ENCODE data around the gene RFPL2. TPM values are rescaled to one million over a fixed set of nuclear protein-coding genes. Genes with fewer than 3 reads are reported as not detected.
A peak's percentile ranks its signal among the peaks of the same experiment; 100 is the strongest.
"Not testable (repeated sequence)": the region's sequence is repeated elsewhere in the genome, so short reads cannot be mapped to it uniquely, and the experiment has no call there.

Gene RFPL2
- total and polyA plus RNA-seq, 3 experiments from 2014 or later, result 1.9 TPM; not detected in 2

DNA sequence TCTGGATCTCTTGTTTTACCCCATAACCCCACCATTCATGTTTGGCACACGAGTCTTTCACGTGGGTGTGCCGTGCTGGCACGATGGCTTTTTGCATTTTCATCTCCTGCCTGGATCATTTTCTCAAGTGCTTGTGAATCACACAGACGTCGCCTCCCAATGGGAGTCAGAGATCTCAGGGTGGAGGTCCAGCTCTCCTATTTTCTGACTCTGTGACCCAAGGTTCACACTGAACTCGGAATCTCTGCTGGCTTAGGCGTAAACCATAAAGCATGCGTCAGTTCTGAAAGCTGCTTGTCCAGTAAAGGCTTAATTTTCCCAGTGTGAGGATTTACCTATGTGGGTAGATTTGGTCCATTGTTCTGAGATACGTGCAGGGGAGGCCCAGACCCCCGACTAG is 29.8 kb downstream of the RFPL2 start:
- no peaks in the 10 kb centered on the region for H3K9me3 ChIP-seq (ENCODE audit: low read length)
- Mint-ChIP-seq H3K4me1 (no peaks in the 10 kb centered on the region), H3K36me3 (no peaks in the 10 kb centered on the region), H3K27me3 (peaks cover 21 to 36% of the 10 kb centered on the region in 2 donors), H3K27ac (no peak overlapping the region), H3K4me3 (no peak overlapping the region), H3K9me3 (no peaks in the 10 kb centered on the region)
- no peak overlapping the region for H3K4me3 ChIP-seq (ENCODE audit: low read length)
- DNase-seq, result no peak
- no peaks in the 10 kb centered on the region for H3K4me1 ChIP-seq (ENCODE audit: insufficient read depth, low read length)
- ChIA-PET POLR2A (no interaction called here), CTCF (no interaction called here)
- H3K27ac ChIP-seq (ENCODE audit: low read depth, low read length), result no peak overlapping the region
- no peaks in the 10 kb centered on the region for H3K36me3 ChIP-seq (ENCODE audit: insufficient read depth, low read length)
- H3K27me3 ChIP-seq (ENCODE audit: insufficient read depth, low read length, poor library complexity, severe bottlenecking), result no peaks in the 10 kb centered on the region

DNA sequence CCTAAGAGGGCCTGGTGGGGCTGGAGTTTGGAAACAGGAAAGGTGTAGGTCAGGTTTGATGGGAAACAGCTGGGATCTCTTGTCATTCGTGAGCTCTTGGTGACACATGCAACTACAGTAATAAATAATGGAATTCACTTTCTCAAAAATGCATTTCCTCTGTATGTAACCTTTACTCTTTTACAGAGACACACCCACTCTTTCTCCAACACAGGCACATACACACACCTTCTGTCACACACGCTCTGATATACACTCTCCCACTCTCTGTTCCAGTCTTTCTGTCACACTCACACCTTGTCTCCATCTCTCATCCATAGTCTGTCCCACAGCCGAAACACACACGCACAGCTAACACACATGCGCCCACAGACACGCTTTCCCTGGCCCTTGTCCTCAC is 39.2 kb downstream of the RFPL2 start:
- peaks cover 8 to 18% of the 10 kb centered on the region in 2 donors for H3K27me3 Mint-ChIP-seq
- POLR2A ChIA-PET, result interaction anchor here (1.1 kb wide), 1 partner anchor 8 kb away, joined by 3 read pairs; no protein-coding TSS in a partner anchor

DNA sequence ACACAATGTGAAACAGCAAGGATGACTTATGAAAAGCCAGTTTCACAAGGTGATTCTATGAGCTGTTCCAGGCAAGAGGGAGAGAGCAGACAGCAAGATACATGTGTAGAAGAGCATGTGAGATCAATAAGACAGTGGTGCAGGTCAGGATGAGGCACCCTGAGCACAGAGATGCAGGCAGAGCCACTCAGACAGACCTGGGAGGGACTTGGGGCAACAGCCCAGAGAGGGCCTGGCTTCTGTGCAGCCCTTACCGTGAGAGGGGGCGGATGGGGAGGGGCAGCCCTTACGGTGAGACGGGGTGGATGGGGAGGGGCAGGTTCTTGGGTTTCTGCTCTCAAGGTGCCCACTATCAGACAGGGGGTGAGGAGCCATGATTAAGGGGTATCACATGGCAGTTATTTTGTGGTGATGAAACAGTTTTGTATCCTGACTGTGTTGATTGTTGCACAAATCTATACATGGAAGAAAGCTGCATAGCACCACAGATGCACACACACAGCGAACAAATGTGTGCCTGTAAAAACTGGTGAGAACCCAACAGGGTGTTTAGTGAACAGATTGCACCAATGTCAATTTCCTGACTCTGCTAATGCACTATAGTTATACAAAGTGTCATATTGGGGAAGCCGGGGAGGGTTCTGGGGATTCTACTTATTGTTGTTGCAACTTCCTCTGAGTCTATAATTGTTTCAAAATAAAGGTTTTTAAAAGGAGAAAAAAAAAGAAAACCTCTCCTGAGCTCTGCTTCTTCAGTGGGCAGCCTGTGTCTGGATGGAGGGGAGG is 40.6 kb downstream of the RFPL2 start:
- peak overlapping the region in 2 of 7 donors; percentile 47 to 52 for H3K4me3 Mint-ChIP-seq
- Histone ChIP-seq H3K27ac (ENCODE audit: low read depth, low read length) (no peak overlapping the region), H3K9me3 (ENCODE audit: low read length) (no peaks in the 10 kb centered on the region), H3K36me3 (ENCODE audit: insufficient read depth, low read length) (no peaks in the 10 kb centered on the region), H3K4me1 (ENCODE audit: insufficient read depth, low read length) (no peaks in the 10 kb centered on the region), H3K4me3 (ENCODE audit: low read length) (no peak overlapping the region), H3K27me3 (ENCODE audit: insufficient read depth, low read length, poor library complexity, severe bottlenecking) (no peaks in the 10 kb centered on the region)
- peaks cover 0 to 2% (median 0%) of the 10 kb centered on the region in 5 donors for H3K9me3 Mint-ChIP-seq
- CTCF ChIA-PET, result interaction anchor here (0.7 kb wide), 1 partner anchor 10 kb away, joined by 3 read pairs; no protein-coding TSS in a partner anchor
- H3K27me3 Mint-ChIP-seq, result peaks cover 8 to 18% of the 10 kb centered on the region in 2 donors
- POLR2A ChIA-PET, result no interaction called here
- H3K27ac Mint-ChIP-seq, result no peak overlapping the region
- no peak for DNase-seq
- peaks cover 4 to 5% (median 4%) of the 10 kb centered on the region in 3 donors for H3K4me1 Mint-ChIP-seq
- H3K36me3 Mint-ChIP-seq, result peaks cover 0 to 2% (median 0%) of the 10 kb centered on the region in 3 donors

More for the DNA sequence above, 39.2 kb downstream of the RFPL2 start:
- Mint-ChIP-seq H3K4me3 (no peak overlapping the region), H3K36me3 (peaks cover 0 to 2% (median 0%) of the 10 kb centered on the region in 3 donors), H3K4me1 (peaks cover 4 to 5% (median 4%) of the 10 kb centered on the region in 3 donors), H3K27ac (no peak overlapping the region), H3K9me3 (peaks cover 0 to 2% (median 0%) of the 10 kb centered on the region in 5 donors)
- Histone ChIP-seq H3K9me3 (ENCODE audit: low read length) (no peaks in the 10 kb centered on the region), H3K4me3 (ENCODE audit: low read length) (no peak overlapping the region), H3K27ac (ENCODE audit: low read depth, low read length) (no peak overlapping the region), H3K4me1 (ENCODE audit: insufficient read depth, low read length) (no peaks in the 10 kb centered on the region), H3K36me3 (ENCODE audit: insufficient read depth, low read length) (no peaks in the 10 kb centered on the region), H3K27me3 (ENCODE audit: insufficient read depth, low read length, poor library complexity, severe bottlenecking) (no peaks in the 10 kb centered on the region)
- CTCF ChIA-PET, result no interaction called here
- no peak for DNase-seq

DNA sequence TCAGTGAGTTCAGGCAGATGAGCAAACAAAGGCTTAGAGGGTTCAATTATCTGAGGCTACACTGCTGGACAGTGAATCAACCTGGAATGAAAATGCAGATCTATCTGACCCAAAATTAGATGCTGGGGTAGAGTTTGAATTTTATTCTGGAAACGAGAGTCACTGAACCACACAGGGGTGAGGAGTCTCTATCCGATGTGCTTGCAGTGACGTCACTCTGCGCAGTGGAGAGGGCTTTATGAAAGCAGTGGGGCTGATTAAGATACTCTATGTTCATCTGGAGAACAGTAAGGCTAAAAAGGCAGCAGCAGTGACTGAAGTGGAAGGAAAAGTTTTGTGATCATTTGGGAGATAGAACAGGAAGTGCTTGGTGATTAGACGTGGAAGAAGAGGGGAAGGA is 44.5 kb downstream of the RFPL2 start:
- H3K4me1 Mint-ChIP-seq; H3K27me3 ChIP-seq (ENCODE audit: insufficient read depth, low read length, poor library complexity, severe bottlenecking); H3K9me3 Mint-ChIP-seq; H3K27ac Mint-ChIP-seq; H3K36me3 Mint-ChIP-seq; H3K4me3 Mint-ChIP-seq; H3K27ac ChIP-seq (ENCODE audit: low read depth, low read length); H3K4me1 ChIP-seq (ENCODE audit: insufficient read depth, low read length); DNase-seq; H3K36me3 ChIP-seq (ENCODE audit: insufficient read depth, low read length); POLR2A ChIA-PET; CTCF ChIA-PET; H3K9me3 ChIP-seq (ENCODE audit: low read length); H3K4me3 ChIP-seq (ENCODE audit: low read length): not testable (repeated sequence)
- H3K27me3 Mint-ChIP-seq, result peaks cover 7 to 22% of the 10 kb centered on the region in 2 donors

DNA sequence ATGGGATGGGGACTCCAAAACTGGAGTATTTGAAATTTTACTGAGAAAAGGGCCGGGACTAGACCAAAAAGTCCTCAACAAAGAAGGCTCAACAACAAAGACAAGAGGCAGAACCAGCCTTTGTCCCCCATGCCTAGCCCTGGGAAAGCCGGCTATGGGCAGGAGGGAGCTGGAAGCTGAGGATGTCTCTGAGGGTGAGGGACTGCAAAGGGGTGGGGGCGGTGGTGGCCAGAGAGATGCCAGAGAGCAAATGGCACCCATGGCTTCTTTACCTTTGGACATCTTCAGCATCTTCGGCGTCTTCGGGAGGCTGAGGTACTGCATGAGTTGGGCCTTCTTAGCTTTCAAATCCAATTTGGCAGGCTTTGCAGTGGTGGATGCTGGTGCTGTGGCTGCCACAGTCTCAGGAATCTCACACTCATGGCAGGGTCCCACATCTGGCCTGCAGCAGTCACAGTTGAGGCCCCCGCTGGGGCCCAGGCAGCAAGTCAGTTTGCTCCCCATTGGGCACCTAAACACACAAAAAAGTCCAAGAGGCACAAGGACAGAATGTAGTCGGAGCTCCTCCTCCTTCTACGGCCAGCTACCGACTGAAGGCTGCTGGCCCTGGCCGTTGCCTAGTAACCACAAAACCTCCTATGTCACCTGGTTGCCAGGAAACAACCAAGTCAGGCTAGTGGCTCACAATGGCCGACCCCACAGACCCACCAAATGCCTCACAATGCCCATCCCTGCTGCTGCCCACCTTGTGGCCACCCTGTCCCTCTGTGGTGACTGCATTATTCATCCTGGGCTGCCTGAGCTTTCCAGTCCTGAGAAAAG is 46.0 kb downstream of the RFPL2 start, which contains the start of gene C22orf42:
TSS of gene C22orf42 (minus strand) at position 592 of the 822 bp plus-strand sequence. CDS start at position 504, 88 bp downstream.
- peaks cover 2 to 5% (median 4%) of the 10 kb centered on the region in 3 donors for H3K4me1 Mint-ChIP-seq
- peaks cover 0 to 1% (median 0%) of the 10 kb centered on the region in 5 donors for H3K9me3 Mint-ChIP-seq
- no peaks in the 10 kb centered on the region for H3K27me3 ChIP-seq (ENCODE audit: insufficient read depth, low read length, poor library complexity, severe bottlenecking)
- no peaks in the 10 kb centered on the region for H3K36me3 ChIP-seq (ENCODE audit: insufficient read depth, low read length)
- no peak within 1 kb of the TSS for H3K4me3 ChIP-seq (ENCODE audit: low read length)
- DNase-seq, result no peak
- H3K36me3 Mint-ChIP-seq, result no peaks in the 10 kb centered on the region
- H3K4me3 Mint-ChIP-seq, result no peak within 1 kb of the TSS
- no peaks in the 10 kb centered on the region for H3K9me3 ChIP-seq (ENCODE audit: low read length)
- ChIA-PET POLR2A (no interaction called here), CTCF (no interaction called here)
- H3K27ac Mint-ChIP-seq, result no peak within 1 kb of the TSS
- no peak within 1 kb of the TSS for H3K27ac ChIP-seq (ENCODE audit: low read depth, low read length)
- no peaks in the 10 kb centered on the region for H3K4me1 ChIP-seq (ENCODE audit: insufficient read depth, low read length)
- peaks cover 4 to 20% of the 10 kb centered on the region in 2 donors for H3K27me3 Mint-ChIP-seq

DNA sequence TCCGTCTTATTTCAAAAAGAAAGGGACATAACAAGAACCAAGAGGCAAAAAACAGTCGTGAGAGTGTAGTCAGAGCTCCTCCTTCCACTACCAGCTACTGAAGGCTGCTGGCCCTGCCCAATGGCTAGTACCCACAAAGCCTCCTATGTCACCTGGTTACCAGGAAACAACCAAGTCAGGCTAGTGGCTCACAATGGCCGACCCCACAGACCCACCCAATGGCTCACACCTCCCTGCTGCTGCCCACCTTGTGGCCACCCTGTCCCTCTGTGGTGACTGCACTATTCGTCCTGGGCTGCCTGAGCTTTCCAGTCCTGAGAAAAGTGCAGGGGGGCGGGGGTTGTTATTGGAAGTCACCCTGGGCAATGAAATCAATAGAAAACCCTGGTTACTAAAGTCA is 47.2 kb downstream of the RFPL2 start:
- POLR2A ChIA-PET; H3K4me3 ChIP-seq (ENCODE audit: low read length); H3K4me1 ChIP-seq (ENCODE audit: insufficient read depth, low read length); H3K27ac Mint-ChIP-seq; H3K36me3 ChIP-seq (ENCODE audit: insufficient read depth, low read length); H3K4me3 Mint-ChIP-seq; H3K27me3 ChIP-seq (ENCODE audit: insufficient read depth, low read length, poor library complexity, severe bottlenecking); H3K27ac ChIP-seq (ENCODE audit: low read depth, low read length); DNase-seq; H3K9me3 ChIP-seq (ENCODE audit: low read length); H3K9me3 Mint-ChIP-seq; H3K36me3 Mint-ChIP-seq; CTCF ChIA-PET: not testable (repeated sequence)
- peaks cover 4 to 15% of the 10 kb centered on the region in 2 donors for H3K27me3 Mint-ChIP-seq
- H3K4me1 Mint-ChIP-seq, result peaks cover 9 to 11% (median 10%) of the 10 kb centered on the region in 3 donors

DNA sequence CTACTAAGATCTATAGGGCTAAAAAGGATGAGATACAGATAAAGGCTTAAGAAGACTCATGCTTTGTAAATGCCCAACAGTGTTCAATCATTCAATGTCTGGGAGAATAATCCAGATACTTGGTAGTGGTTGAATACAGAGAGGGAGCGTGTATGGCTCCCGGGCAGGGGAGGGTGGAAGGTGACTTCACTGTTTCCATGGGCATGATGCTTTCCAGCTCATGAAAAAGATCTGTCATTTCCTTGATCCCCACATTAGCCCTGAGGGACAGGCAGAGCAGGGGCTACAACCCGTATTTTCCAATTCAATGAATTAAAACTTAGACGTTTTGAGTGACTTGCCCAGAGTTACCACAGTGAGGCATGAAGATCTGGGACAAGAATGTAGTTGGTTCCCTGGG is 50.1 kb downstream of the RFPL2 start:
- POLR2A ChIA-PET; H3K4me3 Mint-ChIP-seq; H3K9me3 Mint-ChIP-seq; H3K4me3 ChIP-seq (ENCODE audit: low read length); H3K36me3 ChIP-seq (ENCODE audit: insufficient read depth, low read length); H3K4me1 ChIP-seq (ENCODE audit: insufficient read depth, low read length); H3K27ac Mint-ChIP-seq; H3K36me3 Mint-ChIP-seq; DNase-seq; CTCF ChIA-PET; H3K27ac ChIP-seq (ENCODE audit: low read depth, low read length); H3K9me3 ChIP-seq (ENCODE audit: low read length); H3K27me3 ChIP-seq (ENCODE audit: insufficient read depth, low read length, poor library complexity, severe bottlenecking): not testable (repeated sequence)
- peaks cover 0 to 15% of the 10 kb centered on the region in 2 donors for H3K27me3 Mint-ChIP-seq
- H3K4me1 Mint-ChIP-seq, result peaks cover 11 to 18% (median 14%) of the 10 kb centered on the region in 3 donors

DNA sequence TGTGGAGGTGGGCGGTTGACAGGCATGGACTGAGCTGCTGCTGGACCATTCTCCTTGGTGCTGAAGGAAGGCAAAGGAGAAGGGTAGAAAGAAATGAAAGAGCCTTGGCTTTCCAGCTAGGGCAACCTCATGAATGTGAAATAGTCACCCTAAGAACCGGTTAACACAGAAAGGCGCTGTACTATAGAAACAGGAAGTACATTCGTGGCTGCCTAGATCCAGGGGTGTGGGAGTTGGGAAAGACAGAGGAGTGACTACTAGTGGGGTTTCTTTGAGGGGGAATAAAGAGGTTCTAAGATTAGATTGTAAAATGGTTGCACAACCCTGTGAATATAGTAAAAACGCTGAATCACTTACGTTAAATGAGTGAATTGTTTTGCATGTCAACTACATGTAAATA is 53.2 kb downstream of the RFPL2 start:
- H3K27me3 Mint-ChIP-seq; H3K36me3 Mint-ChIP-seq; DNase-seq; H3K27me3 ChIP-seq (ENCODE audit: insufficient read depth, low read length, poor library complexity, severe bottlenecking); POLR2A ChIA-PET; H3K4me3 ChIP-seq (ENCODE audit: low read length); H3K9me3 ChIP-seq (ENCODE audit: low read length); H3K36me3 ChIP-seq (ENCODE audit: insufficient read depth, low read length); H3K27ac Mint-ChIP-seq; H3K4me1 ChIP-seq (ENCODE audit: insufficient read depth, low read length); CTCF ChIA-PET; H3K27ac ChIP-seq (ENCODE audit: low read depth, low read length): not testable (repeated sequence)
- Mint-ChIP-seq H3K9me3 (peaks cover 5 to 12% (median 11%) of the 10 kb centered on the region in 5 donors), H3K4me3 (peak overlapping the region in 1 of 7 donors; percentile 35), H3K4me1 (peaks cover 11 to 18% (median 14%) of the 10 kb centered on the region in 3 donors)

Measured in CD8-positive, alpha-beta memory T cell (primary cell).